ENCODE measurements around the gene KRTAP7-1. TPM values are rescaled to one million over a fixed set of nuclear protein-coding genes. Genes with fewer than 3 reads are reported as not detected.

The KRTAP7-1 gene
- total and polyA plus RNA-seq, 2 experiments from 2014 or later, result not detected

GRCh38 chr21:30800605-30801004 is 29.0 kb downstream of the KRTAP7-1 start:
- Histone ChIP-seq H3K4me2 (no peak overlapping the region), H3K4me1 (ENCODE audit: insufficient read depth) (no peaks in the 10 kb centered on the region), H3K79me2 (no peaks in the 10 kb centered on the region), H3K9me3 (ENCODE audit: low read depth) (no peaks in the 10 kb centered on the region), H4K20me1 (ENCODE audit: insufficient read depth, poor library complexity, severe bottlenecking) (no peaks in the 10 kb centered on the region), H3K4me3 (no peak overlapping the region), H3K27me3 (no peaks in the 10 kb centered on the region), H3K9me2 (replicated peaks; ENCODE audit: insufficient read depth) (no peaks in the 10 kb centered on the region), H3K36me3 (replicated peaks; ENCODE audit: insufficient read depth, low read depth) (no peaks in the 10 kb centered on the region), H3K27ac (no peak overlapping the region), H2AFZ (no peak overlapping the region)
- DNase-seq (ENCODE audit: low spot score), result no peak
- TF ChIP-seq EZH2 (IDR thresholded peaks at IDR 0.05; ENCODE audit: borderline replicate concordance), result no peak
- TF ChIP-seq CTCF (IDR thresholded peaks at IDR 0.05; ENCODE audit: poor library complexity), result no peak
- TF ChIP-seq EZH2phosphoT487 (IDR thresholded peaks at IDR 0.05; ENCODE audit: low read depth, severe bottlenecking, unreplicated experiment), result no peak
- WGBS (ENCODE audit: low lambda C conversion rate, missing lambda C conversion rate), result 81% methylated on average over 1 of the region's 1 CpG

GRCh38 chr21:30793581-30794314 is 35.8 kb downstream of the KRTAP7-1 start:
- Histone ChIP-seq H3K79me2 (no peaks in the 10 kb centered on the region), H2AFZ (peak overlapping the region; percentile 18), H3K9me3 (ENCODE audit: low read depth) (no peaks in the 10 kb centered on the region), H3K4me3 (no peak overlapping the region), H3K27me3 (no peaks in the 10 kb centered on the region), H3K4me1 (ENCODE audit: insufficient read depth) (peaks cover 10% of the 10 kb centered on the region), H3K9me2 (replicated peaks; ENCODE audit: insufficient read depth) (no peaks in the 10 kb centered on the region), H3K4me2 (peak overlapping the region; percentile 57), H3K27ac (peak overlapping the region; percentile 28), H4K20me1 (ENCODE audit: insufficient read depth, poor library complexity, severe bottlenecking) (no peaks in the 10 kb centered on the region), H3K36me3 (replicated peaks; ENCODE audit: insufficient read depth, low read depth) (no peaks in the 10 kb centered on the region)
- TF ChIP-seq CTCF (IDR thresholded peaks at IDR 0.05; ENCODE audit: poor library complexity) (no peak), EZH2 (IDR thresholded peaks at IDR 0.05; ENCODE audit: borderline replicate concordance) (no peak), EZH2phosphoT487 (IDR thresholded peaks at IDR 0.05; ENCODE audit: low read depth, severe bottlenecking, unreplicated experiment) (no peak)
- peak; percentile 5 for DNase-seq (ENCODE audit: low spot score)
- 47% methylated on average over 2 of the region's 2 CpGs for whole genome bisulfite sequencing (ENCODE audit: low lambda C conversion rate, missing lambda C conversion rate)

GRCh38 chr21:30779249-30779648 is 50.3 kb downstream of the KRTAP7-1 start:
- no peaks in the 10 kb centered on the region for H3K79me2 ChIP-seq
- no peaks in the 10 kb centered on the region for H3K36me3 ChIP-seq (replicated peaks; ENCODE audit: insufficient read depth, low read depth)
- H3K9me2 ChIP-seq (replicated peaks; ENCODE audit: insufficient read depth), result no peaks in the 10 kb centered on the region
- H3K4me2 ChIP-seq, result no peak overlapping the region
- H4K20me1 ChIP-seq (ENCODE audit: insufficient read depth, poor library complexity, severe bottlenecking), result no peaks in the 10 kb centered on the region
- no peak for TF ChIP-seq CTCF (IDR thresholded peaks at IDR 0.05; ENCODE audit: poor library complexity)
- no peak for TF ChIP-seq EZH2phosphoT487 (IDR thresholded peaks at IDR 0.05; ENCODE audit: low read depth, severe bottlenecking, unreplicated experiment)
- TF ChIP-seq EZH2 (IDR thresholded peaks at IDR 0.05; ENCODE audit: borderline replicate concordance), result no peak
- no peak overlapping the region for H2AFZ ChIP-seq
- WGBS (ENCODE audit: low lambda C conversion rate, missing lambda C conversion rate), result 78% methylated on average over 1 of the region's 1 CpG
- no peaks in the 10 kb centered on the region for H3K9me3 ChIP-seq (ENCODE audit: low read depth)
- H3K27me3 ChIP-seq, result no peaks in the 10 kb centered on the region
- DNase-seq (ENCODE audit: low spot score), result no peak
- no peaks in the 10 kb centered on the region for H3K4me1 ChIP-seq (ENCODE audit: insufficient read depth)
- no peak overlapping the region for H3K4me3 ChIP-seq
- H3K27ac ChIP-seq, result no peak overlapping the region

Small RNAs within 50 kb of the gene (small RNA-seq; reads per million reads assigned to genes)
- not detected for gene KRTAP8-2P
- not detected for gene KRTAP8-3P

Other genes starting within 250 kb of the KRTAP7-1 start
- not detected in 2 replicates for gene KRTAP22-2, start 239.4 kb downstream of the KRTAP7-1 start, total RNA-seq
- gene KRTAP22-2, start 239.4 kb downstream of the KRTAP7-1 start, polyA plus RNA-seq, result not detected in 2 replicates
- not detected in 2 replicates for gene KRTAP6-3, start 237.3 kb downstream of the KRTAP7-1 start, total RNA-seq
- gene KRTAP6-3, start 237.3 kb downstream of the KRTAP7-1 start, polyA plus RNA-seq, result not detected in 2 replicates
- gene KRTAP6-2, start 230.9 kb downstream of the KRTAP7-1 start, total RNA-seq, result not detected in 2 replicates
- gene KRTAP6-2, start 230.9 kb downstream of the KRTAP7-1 start, polyA plus RNA-seq, result not detected in 2 replicates
- not detected in 2 replicates for gene KRTAP22-1, start 228.7 kb downstream of the KRTAP7-1 start, total RNA-seq
- not detected in 2 replicates for gene KRTAP22-1, start 228.7 kb downstream of the KRTAP7-1 start, polyA plus RNA-seq
- gene KRTAP6-1, start 215.8 kb downstream of the KRTAP7-1 start, total RNA-seq, result not detected in 2 replicates
- gene KRTAP6-1, start 215.8 kb downstream of the KRTAP7-1 start, polyA plus RNA-seq, result not detected in 2 replicates
- not detected in 2 replicates for gene KRTAP20-1, start 213.3 kb downstream of the KRTAP7-1 start, total RNA-seq
- gene KRTAP20-1, start 213.3 kb downstream of the KRTAP7-1 start, polyA plus RNA-seq, result not detected in 2 replicates
- not detected in 2 replicates for gene KRTAP20-4, start 209.1 kb downstream of the KRTAP7-1 start, total RNA-seq
- gene KRTAP20-4, start 209.1 kb downstream of the KRTAP7-1 start, polyA plus RNA-seq, result not detected in 2 replicates
- gene KRTAP20-2, start 194.6 kb downstream of the KRTAP7-1 start, total RNA-seq, result not detected in 2 replicates
- gene KRTAP20-2, start 194.6 kb downstream of the KRTAP7-1 start, polyA plus RNA-seq, result not detected in 2 replicates
- not detected in 2 replicates for gene KRTAP20-3, start 186.9 kb downstream of the KRTAP7-1 start, total RNA-seq
- not detected in 2 replicates for gene KRTAP20-3, start 186.9 kb downstream of the KRTAP7-1 start, polyA plus RNA-seq
- not detected in 2 replicates for gene KRTAP21-3, start 111.0 kb downstream of the KRTAP7-1 start, total RNA-seq
- not detected in 2 replicates for gene KRTAP21-3, start 111.0 kb downstream of the KRTAP7-1 start, polyA plus RNA-seq
- gene KRTAP21-2, start 82.5 kb downstream of the KRTAP7-1 start, total RNA-seq, result not detected in 2 replicates
- gene KRTAP21-2, start 82.5 kb downstream of the KRTAP7-1 start, polyA plus RNA-seq, result not detected in 2 replicates
- gene KRTAP21-1, start 74.3 kb downstream of the KRTAP7-1 start, total RNA-seq, result not detected in 2 replicates
- gene KRTAP21-1, start 74.3 kb downstream of the KRTAP7-1 start, polyA plus RNA-seq, result not detected in 2 replicates
- not detected in 2 replicates for gene KRTAP8-1, start 16.5 kb downstream of the KRTAP7-1 start, total RNA-seq
- gene KRTAP8-1, start 16.5 kb downstream of the KRTAP7-1 start, polyA plus RNA-seq, result not detected in 2 replicates
- gene KRTAP11-1, start 51.8 kb upstream of the KRTAP7-1 start, total RNA-seq, result not detected in 2 replicates
- not detected in 2 replicates for gene KRTAP11-1, start 51.8 kb upstream of the KRTAP7-1 start, polyA plus RNA-seq
- not detected in 2 replicates for gene KRTAP19-8, start 208.7 kb upstream of the KRTAP7-1 start, total RNA-seq
- gene KRTAP19-8, start 208.7 kb upstream of the KRTAP7-1 start, polyA plus RNA-seq, result not detected in 2 replicates